HS-27A (cell line): Measurements from ENCODE around the gene TPSD1.
"Not testable (repeated sequence)": the region's sequence is repeated elsewhere in the genome, so short reads cannot be mapped to it uniquely, and the experiment has no call there.

Experiments used
- DNase-seq: peaks from one replicate; pipeline ENCODE4 v3.0.0-alpha.2; 2012; ENCODE audit warnings: low read depth, missing footprints

Gene TPSD1

DNA sequence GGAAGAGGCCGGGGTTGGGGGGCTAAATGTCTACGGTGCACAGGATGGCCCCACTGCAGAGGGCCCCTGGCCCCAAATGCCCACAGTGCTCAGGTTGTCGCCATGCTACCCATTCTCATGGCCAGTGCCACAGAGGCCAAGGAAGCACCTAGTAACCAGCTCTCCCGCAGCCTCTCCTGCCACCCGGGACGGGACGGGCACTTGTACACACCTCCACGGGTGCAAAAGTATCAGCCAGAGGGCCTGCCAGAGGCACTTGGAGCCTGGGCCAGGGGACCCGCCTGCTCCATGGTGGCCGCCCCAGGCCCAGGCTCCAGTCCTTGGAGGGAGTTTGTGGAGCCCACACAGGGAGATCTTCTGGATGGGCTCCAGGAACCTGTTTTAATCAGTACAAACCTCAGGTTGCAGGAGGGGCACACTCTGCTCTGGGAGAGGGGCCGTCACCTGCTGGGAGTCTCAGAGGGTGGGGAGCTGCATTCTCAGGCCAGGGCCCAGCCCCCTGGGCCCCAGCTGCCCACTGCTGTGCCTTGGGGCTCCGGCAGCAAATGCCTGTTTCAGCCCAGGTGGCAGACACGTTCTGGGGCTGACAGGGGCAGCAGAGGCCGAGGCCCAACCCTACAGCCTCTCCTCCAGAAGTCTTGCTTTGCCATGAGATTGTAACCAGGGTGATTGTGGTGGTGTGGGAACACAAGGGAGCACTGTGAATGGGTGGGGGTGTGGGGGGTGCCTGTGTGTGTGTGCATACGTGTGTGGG is 7.9 kb downstream of the TPSD1 start:
- DNase-seq = no peak

DNA sequence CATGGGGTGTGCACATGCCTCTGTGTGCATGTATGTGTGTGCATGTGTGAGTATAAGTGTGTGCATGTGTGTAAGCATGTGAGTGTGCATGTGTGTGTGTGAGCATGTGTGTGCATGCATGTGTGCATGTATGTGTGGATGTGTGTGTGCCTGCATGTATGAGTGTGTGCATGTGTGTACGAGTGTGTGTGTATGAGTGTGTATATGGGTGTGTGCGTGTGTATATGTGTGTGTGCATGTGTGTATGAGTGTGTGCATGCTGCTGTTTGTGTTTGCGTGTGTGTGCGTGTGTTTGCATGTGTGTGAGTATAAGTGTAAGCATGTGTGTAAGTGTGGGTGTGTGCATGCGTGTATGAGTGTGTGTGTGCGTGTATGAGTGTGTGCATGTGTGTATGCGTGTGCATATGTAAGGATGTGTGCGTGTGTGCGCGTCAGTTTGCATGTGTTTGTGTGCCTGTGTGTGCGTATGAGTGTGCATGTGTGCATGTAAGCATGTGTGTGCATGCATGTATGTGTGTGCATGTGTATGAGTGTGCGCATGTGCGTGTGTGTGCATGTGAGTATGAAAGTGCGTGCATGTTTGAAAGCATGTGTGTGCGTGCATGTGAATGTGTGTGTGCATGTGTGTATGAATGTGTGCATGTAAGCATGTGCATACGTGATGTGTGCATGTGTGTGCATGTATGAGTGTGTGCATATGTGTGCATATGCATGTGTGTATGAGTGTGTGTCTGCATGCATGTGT is 8.6 kb downstream of the TPSD1 start:
- no peak for DNase-seq

DNA sequence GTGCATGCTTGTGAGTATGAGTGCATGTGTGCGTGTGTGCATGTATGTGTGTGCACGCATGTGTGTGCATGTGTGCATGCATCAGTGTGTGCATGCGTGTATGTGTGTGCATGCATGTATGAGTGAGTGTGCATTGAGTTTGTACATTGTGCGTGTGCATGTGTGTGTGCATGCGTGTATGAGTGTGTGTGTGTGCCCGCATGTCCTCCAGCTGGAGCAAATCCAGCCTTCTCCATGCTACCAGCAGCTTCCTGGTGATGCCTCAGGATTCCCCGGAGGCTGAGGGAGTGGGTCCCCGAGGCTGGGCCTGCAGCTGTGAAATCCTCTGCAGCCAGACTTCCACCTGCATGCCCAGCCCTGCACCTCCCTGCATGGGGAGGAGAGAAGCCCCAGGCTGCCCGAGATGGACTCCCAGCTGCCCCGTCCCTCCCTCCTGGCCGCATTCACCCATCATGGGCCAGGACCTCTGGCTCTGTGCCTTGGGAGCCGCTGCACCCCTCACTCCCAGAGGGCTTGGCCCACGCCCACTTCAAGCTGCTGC is 9.3 kb downstream of the TPSD1 start:
- no peak for DNase-seq

DNA sequence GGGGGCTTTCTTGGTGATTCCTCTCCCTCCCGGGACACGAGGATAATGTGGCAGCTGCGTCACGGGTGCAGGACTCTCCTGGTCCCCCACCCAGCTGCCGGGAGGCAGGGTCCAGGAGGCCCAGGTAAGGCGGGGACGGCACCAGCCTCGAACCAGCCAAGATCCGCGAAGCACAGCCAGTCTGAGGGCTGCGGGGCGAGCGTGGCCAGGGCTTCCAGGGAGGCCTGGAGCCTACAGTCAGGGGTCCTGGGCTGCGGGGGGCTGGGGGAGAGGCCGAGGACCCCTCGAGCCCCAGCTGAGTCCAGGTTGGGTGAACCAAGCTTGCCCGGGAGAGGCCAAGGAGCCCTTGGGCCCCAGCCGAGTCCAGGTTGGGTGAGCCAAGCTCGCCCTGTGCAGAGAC is 10.0 kb downstream of the TPSD1 start:
- no peak for DNase-seq

DNA sequence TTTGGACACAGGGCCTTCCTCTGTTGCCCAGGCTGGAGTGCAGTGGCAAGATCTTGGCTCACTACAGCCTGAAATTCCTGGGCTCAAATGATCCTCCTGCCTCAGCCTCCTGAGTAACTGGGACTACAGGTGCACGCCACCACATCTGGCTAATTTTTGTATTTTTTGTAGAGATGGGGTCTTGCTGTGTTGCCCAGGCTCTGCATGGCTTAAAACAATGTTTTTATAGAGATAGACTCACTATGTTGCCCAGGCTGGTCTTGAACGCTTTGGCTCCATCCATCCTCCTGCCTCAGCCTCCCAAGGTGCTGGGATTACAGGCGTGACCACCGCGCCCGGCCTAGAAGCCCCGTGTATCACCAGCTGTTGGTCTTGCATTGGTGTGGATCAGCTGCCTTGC is 13.5 kb downstream of the TPSD1 start:
- DNase-seq = not testable (repeated sequence)

DNA sequence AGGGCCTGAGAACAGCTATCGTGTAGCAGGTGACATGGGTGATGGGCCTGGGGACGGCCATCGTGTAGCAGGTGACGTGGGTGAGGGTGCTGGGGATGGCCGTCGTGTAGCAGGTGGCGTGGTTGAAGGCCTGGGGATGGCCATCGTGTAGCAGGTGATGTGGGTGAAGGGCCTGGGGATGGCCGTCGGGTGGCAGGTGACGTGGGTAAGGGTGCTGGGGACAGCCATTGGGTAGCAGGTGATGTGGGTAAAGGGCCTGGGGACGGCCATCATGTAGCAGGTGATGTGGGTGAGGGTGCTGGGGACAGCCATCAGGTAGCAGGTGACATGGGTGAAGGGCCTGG is 15.5 kb downstream of the TPSD1 start:
- DNase-seq = no peak

DNA sequence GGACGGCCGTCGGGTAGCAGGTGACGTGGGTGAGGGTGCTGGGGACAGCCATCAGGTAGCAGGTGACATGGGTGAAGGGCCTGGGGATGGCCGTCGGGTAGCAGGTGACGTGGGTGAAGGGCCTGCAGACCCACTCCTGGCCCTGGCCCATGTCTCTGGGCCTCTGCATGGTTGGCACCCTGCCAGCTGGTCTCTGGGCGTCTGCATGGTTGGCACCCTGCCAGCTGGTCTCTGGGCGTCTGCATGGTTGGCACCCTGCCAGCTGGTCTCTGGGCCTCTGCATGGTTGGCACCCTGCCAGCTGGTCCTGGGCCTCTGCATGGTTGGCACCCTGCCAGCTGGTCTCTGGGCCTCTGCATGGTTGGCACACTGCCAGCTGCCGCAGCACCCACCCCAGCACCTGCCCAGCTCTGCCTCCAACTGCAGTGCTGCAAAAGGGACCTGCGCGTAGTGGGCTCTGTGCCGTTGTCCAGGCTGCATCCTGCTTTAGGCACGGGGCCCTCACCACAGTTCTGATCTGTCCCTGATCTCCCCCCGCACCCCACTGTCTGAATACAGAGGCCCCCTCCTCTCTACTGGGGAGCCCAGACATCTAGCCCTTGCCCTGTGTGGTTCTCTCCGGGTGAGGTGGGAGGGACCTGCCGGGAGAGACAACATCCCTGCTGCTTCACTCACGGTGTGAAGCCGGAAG is 16.0 kb downstream of the TPSD1 start:
- DNase-seq = not testable (repeated sequence)

DNA sequence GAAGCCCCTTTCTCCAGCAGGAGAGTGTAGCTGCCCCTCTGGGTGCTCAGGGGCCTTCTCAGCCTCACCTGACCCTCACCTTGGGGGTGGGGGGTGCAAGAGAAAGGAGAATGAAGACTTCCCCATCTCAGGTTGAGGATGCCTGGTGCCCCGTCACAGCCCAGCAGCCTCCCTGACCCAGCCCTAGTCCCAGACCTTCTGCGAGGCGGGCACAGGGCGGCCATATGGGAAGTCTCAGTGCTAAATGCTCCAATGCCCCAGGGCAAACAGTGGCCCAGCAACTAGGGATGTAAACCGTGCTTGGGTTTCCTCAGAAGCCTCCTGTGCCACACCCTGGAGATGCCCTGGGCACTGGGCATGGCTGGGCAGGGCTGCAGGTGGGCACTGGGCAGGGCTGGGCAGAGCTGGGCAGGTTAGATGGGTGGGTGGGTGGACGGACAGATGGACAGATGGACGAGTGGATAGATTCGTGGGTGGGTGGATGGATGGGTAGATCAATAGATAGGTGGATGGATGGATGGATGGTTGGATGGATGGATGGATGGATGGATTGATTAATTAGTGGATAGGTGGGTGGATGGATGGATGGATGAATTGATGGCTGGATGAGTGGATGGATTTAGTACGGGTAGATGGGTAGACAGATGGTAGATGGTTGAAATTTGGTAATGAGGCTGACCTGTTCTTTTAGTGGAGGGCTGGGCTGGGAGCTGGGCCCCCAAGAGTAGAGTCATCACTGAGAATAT is 16.8 kb downstream of the TPSD1 start:
- no peak for DNase-seq

DNA sequence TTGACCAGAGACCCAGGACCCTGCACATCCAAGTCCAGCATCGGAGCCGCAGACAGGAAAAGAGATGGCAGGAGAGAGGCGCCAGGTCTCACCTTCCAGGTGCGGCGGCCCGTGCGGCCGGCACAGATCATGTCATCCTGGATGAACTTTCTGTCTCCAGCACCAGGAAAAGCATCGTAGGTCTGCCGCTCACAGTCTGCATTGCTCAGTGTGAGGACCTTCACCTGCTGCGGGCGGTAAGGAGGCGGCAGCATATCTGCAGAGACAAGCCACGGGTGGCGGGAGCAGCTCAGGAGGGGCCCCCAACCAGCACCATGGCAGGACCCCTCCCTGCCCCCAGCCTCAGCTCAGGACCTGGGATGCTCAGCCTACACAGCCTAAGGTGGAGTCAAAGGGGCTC is 17.9 kb downstream of the TPSD1 start:
- no peak for DNase-seq

DNA sequence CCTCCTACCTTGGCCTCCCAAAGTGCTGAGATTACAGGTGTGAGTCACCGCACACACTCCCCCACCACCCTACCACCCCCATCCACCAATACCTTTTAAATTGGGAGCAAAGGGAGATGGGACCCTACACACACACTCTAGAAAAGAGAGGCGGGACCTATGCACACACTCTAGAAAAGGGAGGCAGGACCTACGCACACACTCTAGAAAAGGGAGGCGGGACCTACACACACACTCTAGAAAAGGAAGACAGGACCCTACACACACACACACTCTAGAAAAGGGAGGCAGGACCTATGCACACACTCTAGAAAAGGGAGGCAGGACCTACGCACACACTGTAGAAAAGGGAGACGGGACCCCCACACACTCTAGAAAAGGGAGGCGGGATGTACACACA is 18.9 kb downstream of the TPSD1 start:
- DNase-seq = no peak

DNA sequence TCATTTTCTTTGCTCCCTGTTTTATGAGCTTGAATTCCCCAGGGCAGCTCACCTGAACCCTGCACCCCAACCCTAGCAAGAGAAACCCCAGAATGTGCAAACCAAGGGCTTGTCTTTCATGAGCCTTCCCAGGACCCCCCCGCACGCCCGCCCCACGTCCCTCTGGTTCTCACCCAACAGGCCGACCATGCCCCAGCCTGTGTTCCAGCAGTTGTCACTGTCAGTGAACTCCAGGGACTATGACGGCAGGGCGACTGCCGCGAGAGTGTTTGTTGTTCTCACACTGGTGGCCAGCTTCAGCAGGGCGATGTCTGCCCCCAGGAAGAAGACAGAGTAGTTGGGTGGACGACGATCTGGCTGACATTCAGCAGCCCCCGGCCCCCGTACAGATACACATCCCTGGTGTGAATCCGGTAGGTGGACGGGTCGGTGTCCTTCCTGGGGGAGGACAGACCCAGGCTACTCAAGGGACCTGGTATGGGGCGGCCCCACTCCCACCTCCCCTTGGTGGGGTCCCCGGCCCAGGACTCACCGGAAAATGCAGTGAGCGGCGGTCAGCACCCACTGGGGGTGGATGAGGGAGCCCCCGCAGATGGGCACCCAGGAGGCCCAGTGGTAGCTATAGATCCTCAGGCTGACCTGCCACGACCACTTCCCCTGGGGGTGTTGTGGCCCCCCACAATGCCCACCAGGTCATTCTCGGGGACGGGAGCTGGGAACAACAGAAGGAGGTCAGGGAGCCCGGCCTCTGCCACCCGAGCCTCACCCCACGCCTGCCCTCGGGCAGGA is 20.1 kb downstream of the TPSD1 start:
- DNase-seq = no peak

DNA sequence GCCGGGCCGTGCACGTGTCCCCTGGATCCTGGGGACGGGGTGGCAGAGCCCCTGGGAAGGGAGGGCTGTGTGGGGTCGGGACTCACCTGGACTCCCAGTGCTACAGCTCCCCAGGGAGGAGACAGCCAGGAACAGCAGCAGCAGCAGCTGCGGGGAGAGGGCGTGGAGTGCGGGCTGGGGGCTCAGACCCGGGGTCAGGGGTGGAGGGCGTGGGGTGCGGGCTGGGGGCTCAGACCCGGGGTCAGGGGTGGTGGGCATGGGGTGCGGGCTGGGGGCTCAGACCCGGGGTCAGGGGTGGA is 20.7 kb downstream of the TPSD1 start:
- DNase-seq = no peak

DNA sequence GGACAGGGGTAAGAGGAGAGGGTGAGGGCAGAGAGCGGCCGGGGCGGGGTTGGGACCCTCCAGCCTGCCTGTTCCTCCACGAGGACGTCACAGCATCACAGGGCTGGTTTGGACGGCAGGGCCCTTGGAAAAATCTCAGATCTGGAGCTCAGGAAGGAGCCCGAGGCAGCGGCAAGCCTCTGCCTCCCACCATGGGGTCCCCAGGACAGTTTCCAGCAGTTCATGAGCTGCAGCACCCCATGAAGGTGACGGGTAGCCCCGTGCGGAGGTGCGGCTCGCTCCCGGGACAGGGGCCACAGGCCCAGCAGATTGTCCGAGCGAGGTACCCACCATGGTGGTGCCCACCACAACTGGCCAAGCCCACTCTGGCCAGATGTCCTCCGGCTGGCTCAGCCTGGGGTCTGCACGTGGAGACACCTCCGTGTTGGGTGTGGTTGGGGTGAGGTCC is 21.3 kb downstream of the TPSD1 start:
- DNase-seq = no peak

DNA sequence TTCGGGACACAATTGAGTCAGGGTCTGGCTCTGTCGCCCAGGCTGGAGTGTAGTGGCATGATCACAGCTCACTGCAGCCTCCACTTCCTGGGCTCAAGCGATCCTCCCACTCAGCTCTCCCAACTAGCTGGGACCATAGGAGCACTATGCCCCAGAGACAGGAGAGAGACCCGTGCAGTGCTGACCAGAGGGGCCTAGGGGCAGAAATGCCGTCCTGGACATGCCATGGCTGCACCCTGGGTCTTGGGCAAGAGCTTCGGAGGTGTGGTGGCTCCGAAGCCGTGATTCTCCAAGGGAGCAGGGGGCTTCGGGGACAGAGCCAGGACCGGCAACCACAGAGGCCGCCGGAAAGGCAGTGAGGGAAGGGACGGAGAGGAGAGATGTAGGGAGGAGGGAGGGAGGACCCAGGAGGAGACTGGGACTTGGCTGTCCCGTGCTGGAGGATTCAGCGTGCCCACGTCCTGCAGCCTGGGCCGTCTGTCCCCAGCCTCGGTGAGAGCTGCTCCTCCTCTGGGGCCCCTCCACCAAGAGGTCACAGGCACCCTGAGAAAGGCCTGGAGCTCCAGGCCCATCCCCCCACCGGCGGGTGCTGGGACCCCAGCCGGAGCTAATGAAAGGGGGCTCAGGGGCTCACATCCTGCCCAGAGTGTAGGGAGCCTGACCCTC is 21.9 kb downstream of the TPSD1 start:
- DNase-seq = no peak

DNA sequence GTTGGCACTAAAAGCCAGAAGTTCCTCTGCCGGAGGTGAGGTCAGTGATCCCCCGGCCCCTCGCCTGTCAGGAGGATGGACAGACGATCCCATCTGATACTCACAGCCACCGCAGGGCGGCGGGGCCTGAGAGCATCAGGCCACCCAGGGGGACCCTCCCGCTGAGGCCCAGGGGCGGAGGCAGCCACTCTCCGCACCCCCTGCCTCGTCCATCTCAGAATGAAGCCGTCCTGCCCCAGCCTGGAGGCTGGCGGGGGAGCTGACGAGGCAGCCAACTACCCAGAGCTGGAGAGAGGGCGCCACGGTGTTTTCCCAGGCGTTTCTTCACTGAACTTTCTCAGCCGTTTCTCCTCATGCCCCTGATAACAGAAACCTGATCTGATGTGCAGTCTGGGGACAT is 22.6 kb downstream of the TPSD1 start:
- no peak for DNase-seq

DNA sequence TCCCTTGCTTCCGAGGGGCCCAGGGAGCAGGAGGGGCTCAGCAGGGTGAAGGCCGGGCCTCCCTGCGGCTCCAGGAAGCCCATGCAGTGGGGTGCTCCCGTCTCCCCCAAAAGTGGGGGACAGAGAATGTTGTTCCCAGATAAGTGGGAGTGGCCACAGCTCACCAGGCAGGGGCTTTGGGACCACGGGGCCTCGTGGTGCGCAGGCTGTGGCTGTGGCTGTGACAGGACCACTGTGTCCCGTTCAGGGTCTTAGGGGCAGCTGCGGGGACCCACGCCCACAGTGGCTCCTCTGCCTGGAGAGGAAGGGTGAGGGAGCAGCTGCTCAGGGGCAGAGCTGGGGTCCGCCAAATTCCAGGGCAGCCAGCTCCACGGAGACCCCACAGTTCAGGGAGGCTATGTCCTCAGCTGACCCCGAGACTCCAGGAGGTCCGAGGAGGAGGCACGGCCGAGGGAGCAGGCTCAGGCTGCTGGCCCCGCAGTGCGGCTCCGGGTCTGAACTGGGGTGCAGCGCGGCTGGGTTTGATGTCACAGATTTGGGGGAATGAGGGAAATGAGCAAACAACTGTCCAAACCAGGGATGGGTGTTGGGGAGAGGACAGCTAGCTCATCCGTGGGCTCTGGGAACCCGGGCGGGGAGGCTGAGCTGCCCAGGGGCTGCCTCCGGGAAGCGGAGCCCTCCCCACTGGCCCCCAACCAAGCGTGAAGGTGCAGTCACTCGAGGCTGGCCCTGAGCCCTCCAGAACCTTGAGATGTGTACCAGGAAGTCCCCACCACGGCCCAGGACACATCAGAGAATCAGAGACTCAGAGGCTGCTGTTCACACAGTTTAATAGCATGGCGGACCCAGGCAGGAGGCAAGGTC is 23.4 kb downstream of the TPSD1 start:
- no peak for DNase-seq

DNA sequence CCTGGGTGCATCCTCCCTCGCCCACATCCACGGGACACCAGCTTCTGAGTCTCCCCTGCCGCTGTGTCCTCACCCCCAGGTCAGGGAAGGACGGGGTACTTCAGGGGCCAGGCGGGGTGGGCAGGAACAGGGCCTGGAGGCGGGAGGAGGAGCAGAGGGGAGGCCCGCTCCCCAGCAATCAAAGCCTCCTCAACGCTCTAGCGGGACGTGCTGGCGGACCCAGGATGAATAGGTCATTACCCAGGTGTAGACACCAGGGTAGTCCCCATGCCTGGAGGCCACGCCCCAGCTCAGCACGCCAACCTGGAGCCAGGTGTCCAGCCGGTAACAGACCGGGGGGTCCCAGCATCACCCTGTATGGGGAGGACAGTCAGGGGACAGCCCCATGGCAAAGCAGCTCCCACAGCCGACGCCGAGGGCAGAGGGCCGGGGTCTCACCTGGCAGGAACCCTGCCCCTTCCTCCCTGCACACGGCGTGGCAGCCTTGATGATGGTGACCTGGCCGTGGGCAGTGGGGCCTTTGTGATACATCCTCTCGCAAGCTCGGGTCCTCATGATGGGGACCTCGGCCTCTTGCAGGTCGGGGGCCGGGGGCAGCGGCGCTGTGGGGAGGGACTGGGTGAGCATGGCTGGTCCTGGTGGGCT is 24.2 kb downstream of the TPSD1 start:
- DNase-seq = no peak

DNA sequence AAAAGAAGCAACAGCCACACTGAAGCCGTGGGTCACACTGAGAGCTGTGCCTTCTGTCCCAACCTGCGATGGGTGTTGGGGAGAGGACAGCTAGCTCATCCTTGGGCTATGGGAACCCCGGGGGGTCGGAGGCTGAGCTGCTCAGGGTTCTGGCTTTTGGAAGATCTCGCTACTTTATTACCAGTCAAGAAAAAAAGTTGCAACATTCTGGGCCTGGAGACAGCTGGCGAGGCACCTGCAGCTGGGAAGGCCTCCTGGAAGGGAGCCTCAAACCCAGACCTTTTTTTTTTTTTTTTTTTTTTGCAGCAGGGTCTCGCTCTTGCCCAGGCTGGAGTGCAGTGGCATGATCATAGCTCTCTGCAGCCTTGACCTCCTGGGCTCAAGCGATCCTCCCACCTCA is 24.9 kb downstream of the TPSD1 start:
- DNase-seq = no peak

DNA sequence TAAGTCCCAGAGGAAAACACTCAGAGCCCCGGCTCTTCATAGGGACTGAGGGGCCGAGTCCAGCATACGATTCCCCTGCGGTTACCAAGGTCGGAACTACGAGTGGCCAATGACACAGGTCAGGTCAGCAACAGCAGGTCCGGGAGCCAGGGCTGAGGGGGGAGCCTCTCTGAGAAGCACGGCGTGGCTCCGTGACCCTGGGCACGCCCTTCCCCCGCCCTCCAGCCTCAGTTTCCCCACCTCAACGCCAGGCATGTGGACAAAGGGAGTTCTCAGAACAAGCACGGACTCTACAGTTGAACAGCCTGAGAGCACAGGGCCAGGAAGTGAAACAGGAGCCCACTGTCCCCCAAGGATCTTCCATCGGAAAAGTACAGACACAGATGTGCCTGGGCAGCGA is 25.6 kb downstream of the TPSD1 start:
- no peak for DNase-seq
